GM21515 (cell line): ENCODE data around the gene CNTN1.

Experiments used
- ATAC-seq: cut with Tn5 transposase; IDR thresholded peaks from one replicate; pipeline ENCODE4 v1.9.1; 2021; ENCODE audit not compliant: unreplicated experiment

CNTN1 gene

DNA sequence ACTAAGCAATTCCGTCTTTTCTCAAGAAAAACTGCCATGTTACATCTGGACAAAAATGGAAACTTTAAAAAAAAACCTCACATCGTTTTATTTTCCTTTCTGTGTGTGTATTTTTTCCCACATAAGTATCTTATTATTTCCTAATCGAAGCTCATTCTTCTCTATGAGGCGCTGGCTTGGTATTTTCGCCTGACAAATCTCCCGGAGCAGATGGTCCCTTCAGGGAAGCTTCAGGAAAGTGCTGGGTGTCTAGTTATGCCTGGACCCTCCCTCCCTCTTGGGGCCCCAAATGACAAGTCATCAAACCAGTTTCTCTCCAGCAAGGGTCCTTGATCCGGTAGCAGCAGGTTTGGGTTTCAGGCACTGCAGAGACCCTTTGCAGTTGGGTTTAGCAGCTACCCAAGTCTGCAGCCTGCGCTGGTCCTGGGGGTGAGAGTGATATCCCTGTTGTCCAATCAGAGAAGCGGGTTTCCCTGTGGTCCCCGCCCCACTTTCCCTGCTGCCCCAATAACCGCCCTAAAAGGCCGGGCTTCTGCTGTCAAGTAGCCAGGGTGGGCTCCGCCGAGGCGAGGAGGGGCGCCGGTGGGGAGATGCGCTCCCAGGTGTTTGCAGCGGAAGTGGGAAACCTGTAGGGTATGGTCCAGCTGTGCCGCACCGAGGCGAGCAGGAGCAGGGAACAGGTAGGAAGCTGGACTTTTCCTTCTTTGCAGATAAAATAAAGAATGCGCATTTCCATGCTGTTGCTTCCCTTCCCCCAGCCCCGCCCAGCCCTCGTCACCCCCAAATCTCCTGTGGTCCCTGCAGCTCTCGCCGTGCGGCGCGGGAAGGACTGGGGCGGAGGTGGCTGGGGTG is at the start of gene CNTN1:
CNTN1 (plus strand) TSS at position 527 of the 852 bp plus-strand sequence.
- no peak for ATAC-seq

DNA sequence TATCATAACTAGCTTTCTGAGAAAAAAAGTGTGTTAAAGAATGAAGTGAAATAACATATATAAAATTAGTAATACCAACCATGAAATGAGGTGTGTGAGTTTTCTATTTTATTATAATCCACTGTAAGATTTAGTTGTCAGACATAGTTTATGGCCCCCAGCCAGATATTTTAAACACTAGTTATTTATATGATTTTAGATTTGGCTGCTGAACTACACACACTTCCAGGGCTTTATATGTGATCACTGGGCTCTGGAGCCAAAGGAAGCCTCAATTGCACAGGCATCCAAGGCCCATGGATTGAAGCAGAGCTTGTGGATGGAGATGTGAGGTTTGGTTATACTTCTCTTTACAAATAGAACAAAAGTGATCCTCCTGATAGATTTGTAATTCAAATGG is 48.7 kb upstream of the CNTN1 start:
- no peak for ATAC-seq

DNA sequence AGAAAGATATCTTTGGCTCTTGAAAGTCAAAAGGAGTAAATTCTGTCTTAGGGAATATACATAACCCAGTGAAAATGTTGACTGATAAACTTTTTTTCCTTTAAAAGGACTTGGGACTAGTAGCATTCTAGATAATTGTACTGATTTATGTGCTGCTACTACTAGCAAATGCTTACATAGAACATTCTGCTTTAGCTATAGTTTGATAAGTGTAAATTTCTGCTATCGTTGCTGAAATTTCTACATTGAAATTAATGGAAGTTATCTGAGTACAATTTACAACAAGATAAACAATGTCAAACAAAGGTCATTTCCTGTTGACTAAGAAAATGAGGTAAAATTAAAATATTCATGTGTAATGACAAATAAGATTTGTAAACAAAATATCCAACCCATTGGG is 48.3 kb upstream of the CNTN1 start:
- no peak for ATAC-seq

DNA sequence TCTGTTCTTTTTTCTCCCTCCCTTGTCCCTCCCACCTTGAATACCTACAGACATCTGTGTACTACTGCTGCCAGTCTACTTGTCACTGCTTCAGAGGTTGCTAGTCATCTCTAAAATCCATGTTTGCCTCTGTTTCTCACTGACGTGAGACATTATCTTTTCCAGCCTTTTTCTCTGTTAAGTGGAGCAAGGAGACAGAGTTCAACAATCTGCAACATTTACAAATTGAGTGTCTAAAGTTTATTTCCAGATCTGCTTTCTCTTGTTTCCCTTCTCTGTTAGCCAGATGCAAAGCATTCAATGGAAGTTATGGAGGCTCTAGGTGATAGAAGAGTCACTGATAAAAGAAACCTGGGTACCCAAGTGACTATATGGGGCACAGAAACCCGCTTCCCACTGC is 47.5 kb upstream of the CNTN1 start:
- ATAC-seq = no peak

DNA sequence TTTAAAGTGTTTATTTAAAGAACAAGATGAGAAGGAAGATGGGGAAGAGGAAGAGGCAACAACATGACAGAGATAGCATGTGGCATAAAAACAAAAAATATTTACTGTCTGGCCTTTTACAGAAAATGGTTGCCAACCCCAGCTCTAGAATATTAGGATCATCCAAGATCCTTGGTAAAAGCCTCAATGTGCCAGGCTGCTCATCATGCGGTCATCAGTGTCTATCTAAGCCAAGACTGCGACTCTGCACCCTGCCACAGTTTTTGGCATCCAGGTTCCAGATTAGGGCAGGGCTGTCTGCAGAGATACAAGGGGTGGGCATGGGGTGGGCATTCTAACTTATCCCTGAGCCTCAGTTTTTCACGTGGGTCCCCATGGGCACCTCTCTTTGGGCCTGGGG is 46.9 kb upstream of the CNTN1 start:
- no peak for ATAC-seq

DNA sequence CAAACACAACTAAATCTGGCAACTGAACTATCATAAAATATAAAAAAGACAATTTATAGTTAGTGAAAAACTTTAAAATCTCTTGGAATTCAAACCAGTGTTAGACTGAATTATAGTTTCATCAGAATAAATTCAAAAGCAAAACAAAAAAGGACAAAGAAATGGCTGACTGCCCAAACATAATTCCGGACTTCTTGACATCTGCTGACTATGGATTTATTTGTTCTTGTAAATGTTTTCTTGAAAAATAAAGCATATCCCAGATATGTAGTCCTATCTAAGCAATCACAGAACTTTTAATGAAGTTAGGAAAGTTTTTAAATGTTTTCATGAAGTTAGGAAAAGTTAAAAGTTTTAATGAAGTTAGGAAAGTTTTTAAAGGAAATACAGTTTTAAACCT is 45.8 kb upstream of the CNTN1 start:
- no peak for ATAC-seq

DNA sequence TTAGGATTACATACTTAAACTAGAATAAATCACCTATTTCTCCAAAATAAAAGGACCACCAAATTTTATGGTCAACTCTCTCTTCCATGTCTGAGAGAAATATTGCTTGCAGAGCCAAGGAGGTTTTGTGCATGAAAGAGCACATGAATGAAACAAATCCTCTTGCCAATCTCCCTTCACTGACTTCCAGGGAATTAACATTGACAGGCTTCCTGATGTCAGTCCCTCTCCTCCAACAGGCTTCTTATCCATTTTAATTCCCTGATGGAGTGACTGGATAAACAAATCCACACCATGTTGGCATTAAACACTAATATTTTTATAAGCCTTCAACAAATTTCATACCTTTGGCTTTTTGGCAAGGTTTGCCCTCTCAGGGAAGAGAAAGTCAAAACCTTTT is 45.3 kb upstream of the CNTN1 start:
- no peak for ATAC-seq

DNA sequence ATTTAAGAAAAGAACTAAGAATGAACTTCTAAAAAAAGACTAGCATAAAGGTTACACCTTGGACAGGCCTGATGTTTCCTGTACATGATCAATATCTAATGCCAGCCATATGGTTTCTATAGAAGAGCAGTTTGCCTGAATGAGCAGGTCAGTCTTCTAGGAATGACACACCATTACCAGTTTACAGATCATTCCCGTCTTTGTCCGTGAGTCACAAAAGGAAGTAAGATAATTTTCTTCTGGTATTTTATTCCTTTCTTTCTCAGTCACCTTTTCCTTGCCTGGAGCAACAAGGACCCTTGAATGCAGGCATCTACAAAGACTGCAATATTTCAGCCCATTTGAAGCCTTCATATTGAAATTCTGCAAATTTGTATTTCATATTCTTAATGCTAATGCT is 44.6 kb upstream of the CNTN1 start:
- no peak for ATAC-seq

DNA sequence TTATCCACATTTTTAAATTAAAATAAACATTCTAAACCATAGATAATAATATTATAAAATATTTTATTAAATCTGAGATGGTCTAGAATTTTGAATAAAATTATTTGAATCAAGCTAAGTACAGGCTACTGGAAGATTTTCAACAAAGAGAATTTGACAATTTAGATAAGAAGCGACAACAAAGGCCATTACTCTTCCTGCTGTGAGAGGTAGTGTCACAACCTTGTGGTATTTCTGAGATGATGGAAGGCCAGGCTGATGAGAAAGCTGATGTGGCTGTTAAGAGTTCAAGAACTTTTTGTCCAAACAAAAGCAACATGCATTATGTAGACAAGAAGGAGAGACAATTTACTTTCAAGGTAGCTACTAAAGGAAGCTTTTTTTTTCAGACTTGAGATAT is 43.7 kb upstream of the CNTN1 start:
- no peak for ATAC-seq

DNA sequence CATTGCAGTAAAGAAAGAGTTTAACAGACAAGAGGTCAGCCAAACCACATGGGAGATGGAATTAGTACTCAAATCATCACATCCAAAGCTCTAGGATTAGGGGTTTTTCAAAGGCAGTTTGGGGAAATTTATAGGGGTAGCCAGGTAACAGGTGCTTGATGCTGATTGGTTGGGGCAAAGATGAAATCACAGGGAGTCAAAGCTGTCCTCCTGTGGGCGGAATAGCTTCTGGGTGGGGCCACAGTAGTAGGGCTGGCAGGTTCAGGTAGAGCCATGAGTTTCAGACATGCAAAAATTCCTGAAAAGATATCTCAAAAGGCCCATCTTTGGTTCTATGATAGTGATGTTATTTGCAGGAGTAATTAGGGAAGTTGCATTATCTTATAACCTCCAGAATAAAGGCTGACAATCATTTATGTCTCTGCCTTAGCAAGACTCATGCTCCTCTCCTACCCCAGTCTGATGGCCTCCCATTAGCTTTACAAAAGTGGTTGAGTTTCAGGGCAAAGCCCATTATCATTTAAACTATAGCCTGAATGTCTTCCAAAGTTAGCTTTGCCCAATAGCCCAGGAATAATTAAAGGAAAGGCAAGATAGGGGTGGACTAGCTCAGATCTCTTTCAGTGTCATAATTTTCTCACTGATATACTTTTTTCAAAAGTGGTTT is 42.1 kb upstream of the CNTN1 start:
- ATAC-seq = no peak

DNA sequence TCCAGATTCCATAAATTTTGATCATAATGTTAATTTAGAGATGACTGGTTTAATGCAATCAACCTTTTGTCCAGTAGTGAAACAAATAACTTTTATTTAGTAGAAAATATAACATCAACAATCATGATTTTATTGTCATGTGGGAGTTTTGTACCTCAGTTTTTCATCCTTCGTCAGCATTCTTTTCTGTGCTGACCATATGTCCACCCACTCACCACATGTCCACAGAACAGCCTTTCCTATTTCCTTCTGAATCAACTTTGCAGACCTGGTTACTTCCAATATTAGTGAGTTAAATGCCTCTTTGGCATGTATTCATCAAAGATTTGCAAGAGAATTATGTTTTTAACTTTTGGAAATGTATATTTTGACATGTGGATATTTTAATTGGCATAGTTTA is 36.8 kb upstream of the CNTN1 start:
- ATAC-seq = no peak

DNA sequence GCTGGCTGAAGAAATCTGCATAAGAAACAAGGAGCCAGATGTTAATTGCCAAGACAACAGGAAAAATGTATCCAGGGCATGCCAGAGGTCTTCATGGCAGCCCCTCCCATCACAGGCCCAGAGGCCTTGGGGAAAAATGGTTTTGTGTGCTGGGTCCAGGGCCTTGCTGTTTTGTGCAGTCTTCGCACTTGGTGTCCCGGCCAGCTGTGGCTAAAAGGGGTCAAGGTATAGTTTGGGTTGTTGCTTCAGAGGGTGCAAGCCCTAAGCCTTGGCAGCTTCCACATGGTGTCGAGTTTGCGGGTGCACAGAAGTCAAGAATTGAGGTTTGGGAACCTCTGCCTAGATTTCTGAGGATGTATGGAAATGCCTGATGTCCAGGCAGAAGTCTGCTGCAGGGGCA is 29.9 kb upstream of the CNTN1 start:
- no peak for ATAC-seq

DNA sequence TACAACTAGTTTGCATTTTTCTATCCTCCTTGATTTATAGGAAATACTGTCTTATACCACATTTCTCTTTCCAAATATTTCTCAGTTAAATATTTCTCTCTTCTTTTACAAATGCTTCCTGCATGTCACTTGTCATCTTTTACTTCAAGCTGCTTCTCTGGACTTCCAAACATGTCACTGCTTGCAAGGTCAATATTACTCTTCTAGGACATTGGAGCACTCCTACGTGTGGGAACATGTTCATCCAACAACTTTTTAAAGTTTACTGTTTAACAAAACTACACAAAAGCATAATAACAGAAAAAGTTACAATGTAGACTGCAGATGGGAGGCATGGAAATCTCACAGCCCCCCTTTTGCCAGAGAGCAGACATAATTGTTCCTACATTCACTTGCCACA is 28.5 kb upstream of the CNTN1 start:
- ATAC-seq = no peak

DNA sequence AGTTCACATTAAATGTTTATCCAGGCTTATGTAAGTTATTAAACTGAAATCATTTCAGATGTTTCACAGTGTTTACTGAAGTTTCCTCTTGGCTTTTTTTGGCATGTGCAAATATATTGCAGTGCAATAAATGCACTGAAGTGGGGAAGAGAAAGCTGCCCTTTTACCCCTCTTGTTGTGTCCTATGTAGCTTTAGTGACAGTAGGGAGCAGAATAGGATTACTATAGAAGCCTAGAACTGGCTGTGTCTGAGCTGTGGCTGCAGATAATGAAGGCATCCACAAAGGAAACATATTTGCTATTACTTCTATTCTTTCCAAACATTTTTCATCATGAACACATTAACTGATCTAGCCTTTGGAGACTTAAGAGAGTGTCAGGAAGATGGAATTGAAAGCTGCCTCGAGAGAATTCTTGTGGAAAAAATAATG is 24.1 kb upstream of the CNTN1 start:
- no peak for ATAC-seq

DNA sequence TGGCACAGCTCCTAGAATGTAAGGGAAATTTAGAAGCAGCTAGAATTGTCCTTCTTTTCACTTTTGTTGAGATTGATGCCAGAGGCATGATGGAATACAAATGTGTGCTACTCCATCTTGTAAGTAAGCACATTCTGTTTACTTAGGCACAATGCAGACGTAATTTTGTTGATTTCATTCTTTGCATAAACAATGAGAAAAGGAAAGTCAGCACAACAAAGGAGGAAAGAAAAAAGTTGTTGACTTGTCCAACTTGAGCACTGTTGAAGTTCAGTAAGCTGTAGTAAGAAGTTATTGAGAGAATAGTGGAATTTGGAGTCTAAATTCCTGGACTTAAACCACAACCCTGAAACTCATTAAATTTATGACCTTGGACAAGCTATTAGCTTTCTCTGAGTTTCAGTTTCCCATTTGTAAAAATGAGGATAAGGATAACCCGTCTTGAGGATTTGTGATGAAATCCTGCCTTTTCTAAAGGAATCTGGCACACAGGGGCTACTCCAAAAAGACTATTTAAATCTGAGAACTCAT is 19.4 kb upstream of the CNTN1 start:
- ATAC-seq = no peak

DNA sequence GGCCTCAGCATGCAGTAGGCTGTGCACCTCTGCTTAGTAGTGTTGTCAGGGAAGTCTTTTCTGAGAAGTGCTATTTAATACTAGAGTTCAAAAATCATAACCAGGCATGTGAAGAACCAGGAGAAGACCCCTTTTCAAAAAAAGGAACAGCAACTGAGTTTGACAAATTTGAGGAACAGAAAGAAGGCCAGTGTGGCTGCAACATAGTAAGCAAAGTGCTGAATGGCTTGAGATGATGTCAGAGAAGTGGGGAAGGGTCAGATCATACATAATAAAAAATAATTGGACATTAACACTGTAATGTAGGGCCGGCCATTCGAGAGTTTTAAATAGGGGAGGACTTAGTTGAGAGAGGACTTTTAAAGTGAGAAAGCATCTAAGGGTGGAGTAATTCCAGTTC is 11.1 kb upstream of the CNTN1 start:
- no peak for ATAC-seq

DNA sequence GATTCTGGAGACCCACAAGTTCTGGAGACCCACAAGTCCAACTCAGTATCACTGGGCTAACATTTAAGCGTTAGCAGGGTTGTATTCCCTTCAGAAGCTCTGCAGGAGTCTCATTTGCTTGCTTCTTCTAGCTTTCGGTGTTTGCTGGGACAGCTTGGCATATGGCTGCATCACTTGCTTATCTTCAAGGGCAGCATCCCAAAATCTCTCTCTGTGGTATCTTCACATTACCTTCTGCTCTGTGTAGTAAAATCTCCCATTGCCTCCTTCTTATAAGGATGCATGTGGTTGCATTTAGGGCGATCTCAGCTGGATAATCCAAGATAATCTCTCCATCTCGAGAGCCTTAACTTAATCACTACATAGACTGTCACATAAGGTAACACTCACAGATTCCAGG is 7.3 kb upstream of the CNTN1 start:
- no peak for ATAC-seq

DNA sequence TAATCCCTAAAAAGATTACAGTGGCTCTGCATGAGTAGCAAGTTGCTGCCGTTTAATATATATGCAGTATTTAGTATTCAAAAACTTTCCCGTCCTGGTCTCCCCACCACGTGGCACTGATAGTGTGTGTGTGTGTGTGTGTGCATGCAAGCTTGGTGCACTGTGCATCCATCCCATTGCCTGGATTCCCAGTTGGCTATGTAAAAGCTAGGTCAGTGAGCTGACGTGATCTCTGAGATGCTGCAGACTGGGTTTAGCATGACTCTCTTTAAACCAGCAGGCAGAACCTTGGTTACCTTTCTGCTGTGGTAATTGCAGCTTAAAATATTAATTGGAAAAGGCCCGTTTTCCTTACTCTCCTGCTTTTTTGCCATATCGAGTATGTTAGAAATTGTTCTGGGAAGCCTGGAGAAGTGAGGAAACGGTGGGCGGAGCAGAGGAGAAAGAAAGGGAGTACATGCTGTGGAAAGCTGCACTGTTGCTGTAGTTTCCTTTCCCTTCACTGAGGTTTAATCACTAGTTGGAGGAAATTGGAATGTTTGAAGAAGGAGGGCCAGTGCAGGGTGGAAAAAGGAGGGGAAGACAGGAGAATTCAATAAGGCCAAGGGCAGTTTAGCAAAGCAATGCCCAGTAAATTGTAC is 4.0 kb upstream of the CNTN1 start:
- ATAC-seq = no peak

DNA sequence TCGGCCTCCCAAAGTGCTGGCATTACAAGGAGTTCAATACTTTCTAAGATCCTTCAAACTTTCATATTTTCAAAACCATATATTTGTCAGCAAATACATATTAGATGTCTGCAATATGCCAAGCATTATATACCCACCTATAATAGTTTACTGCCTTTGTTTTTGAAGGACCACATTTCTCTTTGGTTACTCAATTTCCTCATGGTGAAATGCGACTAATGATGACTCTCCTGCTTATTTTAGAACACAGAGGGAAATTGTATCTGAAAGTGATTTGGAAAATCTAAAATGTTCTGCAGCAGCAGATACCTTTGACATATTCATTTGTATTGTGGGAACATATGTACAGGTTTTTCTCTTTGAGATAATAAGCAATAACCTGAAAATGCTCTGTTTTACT is 2.7 kb upstream of the CNTN1 start:
- no peak for ATAC-seq

DNA sequence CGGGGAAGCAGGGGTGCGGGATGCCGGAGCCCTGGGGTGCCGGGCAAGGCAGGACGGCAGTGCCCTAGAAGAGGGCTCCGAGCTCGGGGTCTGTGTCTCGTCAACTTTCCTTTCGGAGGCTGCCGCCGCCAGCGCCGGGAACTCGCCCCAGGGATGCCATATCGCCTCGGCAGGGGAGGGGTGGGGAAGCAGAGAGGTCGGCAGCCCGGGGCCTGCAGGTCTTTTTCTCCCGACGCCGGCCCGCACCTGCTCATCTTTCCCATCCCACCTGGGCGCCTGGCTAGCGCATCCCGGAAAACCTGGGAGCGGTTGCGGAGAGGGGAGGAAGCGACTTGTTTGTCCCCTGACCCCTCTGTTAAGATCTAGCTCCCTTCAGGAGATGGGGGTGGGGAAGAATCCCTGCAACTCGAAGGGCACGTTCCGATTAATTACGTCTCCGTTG is 547 bp downstream of the CNTN1 start:
- ATAC-seq = no peak

DNA sequence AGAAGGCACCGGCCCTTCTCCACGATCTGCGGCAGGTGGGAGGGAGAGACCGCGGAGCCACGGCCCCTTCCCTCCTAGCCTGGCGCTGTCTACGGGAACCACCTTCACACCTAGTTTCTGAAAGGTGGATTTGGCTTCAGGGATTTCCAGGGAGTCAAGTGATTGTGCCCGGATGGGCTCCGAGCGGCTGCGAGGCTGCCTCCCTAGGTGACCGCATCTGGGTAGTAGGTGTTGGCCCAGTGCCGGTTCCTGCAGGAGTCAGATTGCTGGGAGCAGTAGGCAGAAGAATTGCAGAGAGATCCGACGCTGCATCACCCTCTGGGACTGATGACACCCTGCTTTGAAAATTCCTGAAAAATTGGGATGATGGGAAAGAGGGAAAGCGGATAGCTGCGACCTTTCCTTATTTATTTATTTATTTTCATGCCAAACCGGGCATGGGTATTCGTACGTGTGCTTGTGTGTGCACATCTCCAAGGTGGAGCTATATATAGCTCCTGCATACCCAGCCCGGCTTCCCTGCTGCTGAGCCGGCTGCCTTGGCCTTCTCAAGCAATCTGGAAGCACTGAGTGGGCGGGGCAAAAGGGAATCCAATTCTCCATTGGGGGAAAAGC is 1.1 kb downstream of the CNTN1 start:
- no peak for ATAC-seq
